Prostate gland (tissue), 2 donors: ENCODE data around the gene ITIH3. TPM values are rescaled to one million over a fixed set of nuclear protein-coding genes. Genes with fewer than 3 reads are reported as not detected.

Source experiments
- DNase-seq: peaks from one replicate; pipeline ENCODE4 v3.0.0-alpha.2; 2019; ENCODE audit warnings: low spot score
- H3K27ac ChIP-seq, 2 donors: fragments of 200-600 bp; sonication (generic); 2 replicates each; pipeline ENCODE4 v1.5.1; 2017 to 2019
- H3K27me3 ChIP-seq: fragments of 200-600 bp; sonication (generic); replicated peaks from 2 replicates; pipeline ENCODE4 v1.5.1; 2019; ENCODE audit not compliant: insufficient read depth
- H3K36me3 ChIP-seq, 2 donors: fragments of 200-600 bp; sonication (generic); 1 replicate in 1 of 2; 2 replicates in 1 of 2; pipeline versions ENCODE4 v1.5.1 to v1.8.1; 2017 to 2019
- H3K4me1 ChIP-seq: fragments of 200-600 bp; sonication (generic); replicated peaks from 2 replicates; pipeline ENCODE4 v1.5.1; 2019
- H3K4me3 ChIP-seq, 2 donors: fragments of 200-600 bp; sonication (generic); 2 replicates each; pipeline ENCODE4 v1.5.1; 2017 to 2019
- H3K9me3 ChIP-seq: fragments of 200-600 bp; sonication (generic); 2 replicates; pipeline ENCODE4 v1.5.1; 2017
- POLR2A ChIP-seq: fragments of 450-650 bp; IDR thresholded peaks from one replicate; pipeline ENCODE4 v1.6.1; 2016; ENCODE audit warnings: antibody characterized with exemption, mild to moderate bottlenecking
- POLR2AphosphoS5 ChIP-seq: sonication (generic); formaldehyde crosslinking; IDR thresholded peaks from one replicate; pipeline ENCODE4 v1.6.1; 2017; ENCODE audit warnings: antibody characterized with exemption
- WGBS: methylation state at CpG from one replicate; pipeline ENCODE4 v1.1.5; 2018; 5-methylcytosine and 5-hydroxymethylcytosine counted together
- intact Hi-C: fragments of 100-400 bp; cut with DNase I; formaldehyde crosslinking; loops from one replicate; pipeline ENCODE4 v1.14.2; 2022
- total RNA-seq, 2 donors: library from RNA; depleted of rRNA; stranded (reverse); fragments of >200 nt; gene quantifications; one replicate each; pipeline ENCODE4 v1.1.0, GENCODE V29; 2016
- TF ChIP-seq, protein P1 (sequence below), 4 experiments: fragments of 200-600 bp in 2 of 4; fragments of 450-650 bp in 2 of 4; sonication (generic) in 2 of 4; IDR thresholded peaks; 1 replicate in 3 of 4; 2 replicates in 1 of 4; pipeline ENCODE4 v1.5.1; 2016 to 2019; ENCODE audit warnings: antibody characterized with exemption in 4 of 4, mild to moderate bottlenecking in 2 of 4, moderate library complexity in 2 of 4

ITIH3 gene, protein sequence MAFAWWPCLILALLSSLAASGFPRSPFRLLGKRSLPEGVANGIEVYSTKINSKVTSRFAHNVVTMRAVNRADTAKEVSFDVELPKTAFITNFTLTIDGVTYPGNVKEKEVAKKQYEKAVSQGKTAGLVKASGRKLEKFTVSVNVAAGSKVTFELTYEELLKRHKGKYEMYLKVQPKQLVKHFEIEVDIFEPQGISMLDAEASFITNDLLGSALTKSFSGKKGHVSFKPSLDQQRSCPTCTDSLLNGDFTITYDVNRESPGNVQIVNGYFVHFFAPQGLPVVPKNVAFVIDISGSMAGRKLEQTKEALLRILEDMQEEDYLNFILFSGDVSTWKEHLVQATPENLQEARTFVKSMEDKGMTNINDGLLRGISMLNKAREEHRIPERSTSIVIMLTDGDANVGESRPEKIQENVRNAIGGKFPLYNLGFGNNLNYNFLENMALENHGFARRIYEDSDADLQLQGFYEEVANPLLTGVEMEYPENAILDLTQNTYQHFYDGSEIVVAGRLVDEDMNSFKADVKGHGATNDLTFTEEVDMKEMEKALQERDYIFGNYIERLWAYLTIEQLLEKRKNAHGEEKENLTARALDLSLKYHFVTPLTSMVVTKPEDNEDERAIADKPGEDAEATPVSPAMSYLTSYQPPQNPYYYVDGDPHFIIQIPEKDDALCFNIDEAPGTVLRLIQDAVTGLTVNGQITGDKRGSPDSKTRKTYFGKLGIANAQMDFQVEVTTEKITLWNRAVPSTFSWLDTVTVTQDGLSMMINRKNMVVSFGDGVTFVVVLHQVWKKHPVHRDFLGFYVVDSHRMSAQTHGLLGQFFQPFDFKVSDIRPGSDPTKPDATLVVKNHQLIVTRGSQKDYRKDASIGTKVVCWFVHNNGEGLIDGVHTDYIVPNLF
- total RNA-seq, result 1 to 10 TPM in 1 of 2 donors, under 1 TPM in 1; 0.46 to 9.6 TPM

DNA sequence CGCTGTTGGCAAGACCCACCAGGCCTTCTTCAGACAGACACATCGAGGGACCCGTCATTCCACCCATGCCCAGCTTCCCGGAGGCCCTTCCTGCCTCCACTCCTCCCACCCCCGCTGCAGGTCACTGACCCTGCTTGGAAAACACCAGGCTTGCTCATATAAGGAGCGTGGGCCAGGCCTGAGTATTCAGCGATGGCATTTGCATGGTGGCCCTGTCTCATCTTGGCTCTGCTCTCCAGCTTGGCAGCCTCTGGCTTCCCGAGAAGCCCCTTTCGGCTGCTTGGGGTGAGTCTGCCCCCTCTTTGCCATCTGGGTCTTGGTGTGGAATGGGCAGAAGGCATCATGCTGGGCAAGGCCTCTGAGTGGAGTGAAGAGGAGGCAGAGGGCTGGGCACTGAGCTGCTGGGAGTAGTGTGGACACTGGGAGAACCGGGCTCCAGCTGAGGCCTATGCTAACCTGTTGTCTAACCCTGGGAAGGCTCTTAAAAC is at the start of gene ITIH3:
TSS of gene ITIH3 (plus strand) at position 185 of the 488 bp plus-strand sequence. CDS start at position 193, 8 bp downstream.
- no peaks in the 10 kb centered on the region for H3K27me3 ChIP-seq
- no peaks in the 10 kb centered on the region for H3K4me1 ChIP-seq
- H3K4me3 ChIP-seq, result no peak within 1 kb of the TSS
- 77% methylated on average over 10 of the region's 10 CpGs for WGBS
- TF ChIP-seq, protein P1, sequence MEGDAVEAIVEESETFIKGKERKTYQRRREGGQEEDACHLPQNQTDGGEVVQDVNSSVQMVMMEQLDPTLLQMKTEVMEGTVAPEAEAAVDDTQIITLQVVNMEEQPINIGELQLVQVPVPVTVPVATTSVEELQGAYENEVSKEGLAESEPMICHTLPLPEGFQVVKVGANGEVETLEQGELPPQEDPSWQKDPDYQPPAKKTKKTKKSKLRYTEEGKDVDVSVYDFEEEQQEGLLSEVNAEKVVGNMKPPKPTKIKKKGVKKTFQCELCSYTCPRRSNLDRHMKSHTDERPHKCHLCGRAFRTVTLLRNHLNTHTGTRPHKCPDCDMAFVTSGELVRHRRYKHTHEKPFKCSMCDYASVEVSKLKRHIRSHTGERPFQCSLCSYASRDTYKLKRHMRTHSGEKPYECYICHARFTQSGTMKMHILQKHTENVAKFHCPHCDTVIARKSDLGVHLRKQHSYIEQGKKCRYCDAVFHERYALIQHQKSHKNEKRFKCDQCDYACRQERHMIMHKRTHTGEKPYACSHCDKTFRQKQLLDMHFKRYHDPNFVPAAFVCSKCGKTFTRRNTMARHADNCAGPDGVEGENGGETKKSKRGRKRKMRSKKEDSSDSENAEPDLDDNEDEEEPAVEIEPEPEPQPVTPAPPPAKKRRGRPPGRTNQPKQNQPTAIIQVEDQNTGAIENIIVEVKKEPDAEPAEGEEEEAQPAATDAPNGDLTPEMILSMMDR (IDR thresholded peaks at IDR 0.05), result no peak
- no peaks in the 10 kb centered on the region for H3K36me3 ChIP-seq
- DNase-seq, result no peak
- H3K27ac ChIP-seq, result no peak within 1 kb of the TSS
- no peaks in the 10 kb centered on the region for H3K9me3 ChIP-seq
- intact Hi-C loops, result no loop called here

DNA sequence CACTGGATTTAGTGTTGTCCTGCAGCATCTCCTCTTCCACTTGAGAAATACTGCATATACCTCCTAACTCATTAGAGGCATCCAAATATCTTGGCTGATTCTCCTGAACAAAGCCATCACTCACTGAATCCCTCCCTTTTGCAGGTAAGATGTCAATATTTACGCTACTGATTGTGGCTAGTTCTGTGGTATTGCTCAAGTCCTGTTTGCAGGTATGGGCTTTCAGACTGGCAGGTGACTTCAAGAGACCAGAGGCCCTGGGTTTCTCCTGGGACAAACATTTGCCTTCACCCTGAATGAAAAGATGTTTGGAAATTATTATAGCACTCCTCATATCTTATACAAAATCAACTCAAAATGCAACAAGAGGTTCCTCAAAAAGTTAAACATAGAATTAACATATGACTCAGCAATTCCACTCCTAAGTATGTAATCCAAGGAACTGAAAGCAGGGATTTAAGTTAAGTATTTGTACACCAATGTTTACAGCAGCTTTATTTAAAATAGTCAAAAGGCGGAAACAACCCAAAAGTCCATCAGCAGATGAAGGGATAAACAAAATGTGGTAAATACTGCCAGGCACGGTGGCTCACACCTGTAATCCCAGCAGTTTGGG is 42.4 kb upstream of the ITIH3 start:
- peaks cover 4 to 9% of the 10 kb centered on the region in 2 donors for H3K36me3 ChIP-seq
- TF ChIP-seq, protein P1 (IDR thresholded peaks at IDR 0.05), result no peak
- no peak for TF ChIP-seq POLR2A
- no peak for TF ChIP-seq POLR2AphosphoS5
- H3K4me1 ChIP-seq, result no peaks in the 10 kb centered on the region
- no peak for DNase-seq
- no peak overlapping the region for H3K27ac ChIP-seq
- no peak overlapping the region for H3K4me3 ChIP-seq
- H3K9me3 ChIP-seq, result no peaks in the 10 kb centered on the region
- no peaks in the 10 kb centered on the region for H3K27me3 ChIP-seq
- 91% methylated on average over 3 of the region's 3 CpGs for WGBS
- intact Hi-C loops, result no loop called here

DNA sequence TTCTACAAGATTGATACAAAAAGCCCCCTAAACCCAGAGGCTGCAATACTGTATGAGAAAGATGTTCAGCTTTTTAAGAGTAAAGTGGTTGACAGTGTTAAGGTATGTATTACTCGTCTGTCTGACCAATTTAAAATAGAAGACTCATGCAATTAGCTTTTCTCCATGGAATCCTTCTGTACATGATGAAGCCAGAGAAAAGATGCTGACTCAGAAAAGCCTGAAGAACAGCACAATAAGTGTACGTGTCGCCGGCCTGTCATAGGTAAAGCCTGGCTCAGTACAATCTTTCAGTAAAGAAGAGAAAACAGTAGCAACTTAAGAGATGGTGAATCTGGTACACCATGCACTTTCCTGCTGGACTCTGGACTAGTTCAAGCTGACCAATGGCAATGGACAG is 40.2 kb upstream of the ITIH3 start:
- H3K36me3 ChIP-seq, result peaks cover 1 to 4% of the 10 kb centered on the region in 2 donors
- intact Hi-C loops, result no loop called here
- DNase-seq, result no peak
- no peak overlapping the region for H3K4me3 ChIP-seq
- H3K9me3 ChIP-seq, result no peaks in the 10 kb centered on the region
- no peaks in the 10 kb centered on the region for H3K4me1 ChIP-seq
- no peaks in the 10 kb centered on the region for H3K27me3 ChIP-seq
- no peak overlapping the region for H3K27ac ChIP-seq
- TF ChIP-seq, protein P1 (IDR thresholded peaks at IDR 0.05), result no peak
- TF ChIP-seq POLR2A (no peak), POLR2AphosphoS5 (no peak)
- WGBS, result 91% methylated on average over 4 of the region's 4 CpGs

DNA sequence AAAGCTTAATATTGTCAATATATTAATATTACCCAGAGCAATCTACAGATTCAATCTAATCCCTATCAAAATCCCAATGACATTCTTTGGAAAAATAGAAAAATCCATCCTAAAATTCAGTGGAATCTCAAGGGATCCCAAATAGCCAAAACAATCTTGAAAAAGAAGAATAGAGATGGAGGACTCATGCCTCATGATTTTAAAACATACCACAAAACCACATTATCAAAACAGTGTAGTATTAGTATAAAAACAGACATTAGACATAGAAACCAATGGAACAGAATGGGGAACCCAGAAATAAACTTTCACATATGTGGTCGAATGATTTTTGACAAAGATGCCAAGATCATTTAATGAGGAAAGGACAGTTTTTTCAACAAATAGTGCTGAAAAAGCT is 38.5 kb upstream of the ITIH3 start:
- H3K27me3 ChIP-seq, result no peaks in the 10 kb centered on the region
- 97% methylated on average over 1 of the region's 1 CpG for WGBS
- no peaks in the 10 kb centered on the region for H3K36me3 ChIP-seq
- intact Hi-C loops, result no loop called here
- H3K4me1 ChIP-seq, result no peaks in the 10 kb centered on the region
- DNase-seq, result no peak
- no peak overlapping the region for H3K27ac ChIP-seq
- H3K4me3 ChIP-seq, result no peak overlapping the region
- TF ChIP-seq, protein P1 (IDR thresholded peaks at IDR 0.05), result no peak
- TF ChIP-seq POLR2AphosphoS5 (no peak), POLR2A (no peak)
- no peaks in the 10 kb centered on the region for H3K9me3 ChIP-seq
